Gastroesophageal sphincter (tissue), 3 donors: ENCODE results near the gene CD160.
"Not testable (repeated sequence)": the region's sequence is repeated elsewhere in the genome, so short reads cannot be mapped to it uniquely, and the experiment has no call there.

Source experiments
- POLR2AphosphoS5 ChIP-seq: sonication (generic); formaldehyde crosslinking; IDR thresholded peaks from one replicate; pipeline ENCODE4 v1.6.1; 2017; ENCODE audit warnings: antibody characterized with exemption
- TF ChIP-seq, protein P1 (sequence below), 4 experiments: fragments of 200-600 bp in 2 of 4; fragments of 450-650 bp in 2 of 4; sonication (generic) in 1 of 4; IDR thresholded peaks; one replicate each; pipeline ENCODE4 v1.5.1; 2017 to 2019; ENCODE audit warnings: antibody characterized with exemption in 4 of 4, mild to moderate bottlenecking in 2 of 4, moderate library complexity in 2 of 4

DNA sequence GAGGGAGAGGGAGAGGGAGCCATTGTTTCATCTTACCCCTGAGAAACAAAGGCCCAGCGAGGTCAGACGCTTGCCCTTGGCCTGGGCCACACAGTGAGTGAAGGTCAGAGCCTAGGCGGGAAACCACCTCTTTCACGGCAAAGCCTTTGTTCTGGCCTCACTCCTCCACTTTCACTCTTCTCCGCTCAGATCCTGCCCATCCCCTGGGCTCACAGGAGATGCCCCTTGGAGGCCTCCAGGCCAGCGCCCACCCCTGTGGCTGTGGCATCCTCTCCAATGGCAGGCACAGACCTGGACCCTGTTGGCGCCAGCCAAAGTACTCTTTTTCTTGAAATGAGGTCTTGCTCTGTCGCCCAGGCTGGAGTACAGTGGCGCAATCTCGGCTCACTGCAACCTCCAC, 48.7 kb downstream of the CD160 start:
- TF ChIP-seq, protein P1, sequence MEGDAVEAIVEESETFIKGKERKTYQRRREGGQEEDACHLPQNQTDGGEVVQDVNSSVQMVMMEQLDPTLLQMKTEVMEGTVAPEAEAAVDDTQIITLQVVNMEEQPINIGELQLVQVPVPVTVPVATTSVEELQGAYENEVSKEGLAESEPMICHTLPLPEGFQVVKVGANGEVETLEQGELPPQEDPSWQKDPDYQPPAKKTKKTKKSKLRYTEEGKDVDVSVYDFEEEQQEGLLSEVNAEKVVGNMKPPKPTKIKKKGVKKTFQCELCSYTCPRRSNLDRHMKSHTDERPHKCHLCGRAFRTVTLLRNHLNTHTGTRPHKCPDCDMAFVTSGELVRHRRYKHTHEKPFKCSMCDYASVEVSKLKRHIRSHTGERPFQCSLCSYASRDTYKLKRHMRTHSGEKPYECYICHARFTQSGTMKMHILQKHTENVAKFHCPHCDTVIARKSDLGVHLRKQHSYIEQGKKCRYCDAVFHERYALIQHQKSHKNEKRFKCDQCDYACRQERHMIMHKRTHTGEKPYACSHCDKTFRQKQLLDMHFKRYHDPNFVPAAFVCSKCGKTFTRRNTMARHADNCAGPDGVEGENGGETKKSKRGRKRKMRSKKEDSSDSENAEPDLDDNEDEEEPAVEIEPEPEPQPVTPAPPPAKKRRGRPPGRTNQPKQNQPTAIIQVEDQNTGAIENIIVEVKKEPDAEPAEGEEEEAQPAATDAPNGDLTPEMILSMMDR (IDR thresholded peaks at IDR 0.05), result not testable (repeated sequence)
- TF ChIP-seq POLR2AphosphoS5, result not testable (repeated sequence)
